Thyroid gland (tissue), 4 donors: ENCODE measurements around the gene MYL10.

Experiments used
- CTCF ChIP-seq, 6 experiments: fragments of 200-600 bp in 3 of 6; fragments of 450-650 bp in 3 of 6; sonication (generic) in 3 of 6; IDR thresholded peaks; one replicate each; pipeline ENCODE4 v1.5.1; 2016 to 2019; ENCODE audit warnings: antibody characterized with exemption in 6 of 6, mild to moderate bottlenecking in 2 of 6, inconsistent platforms in 1 of 6, moderate library complexity in 1 of 6
- POLR2A ChIP-seq, 2 donors: fragments of 450-650 bp; IDR thresholded peaks; one replicate each; pipeline ENCODE4 v1.6.1; 2017; ENCODE audit warnings: antibody characterized with exemption in 2 of 2, mild to moderate bottlenecking in 2 of 2, moderate library complexity in 1 of 2

- TF ChIP-seq CTCF (IDR thresholded peaks at IDR 0.05) = no peak
- TF ChIP-seq POLR2A (IDR thresholded peaks at IDR 0.05) = no peak
These were observed 52.1 kb downstream of the MYL10 start for GRCh38 chr7:101576998-101577397.
